Renal pelvis (tissue), 4 donors: Measurements from ENCODE around the gene PAX5. TPM values are rescaled to one million over a fixed set of nuclear protein-coding genes. Genes with fewer than 3 reads are reported as not detected.

ENCODE experiments used
- DNase-seq: peaks from one replicate; pipeline ENCODE4 v3.0.0-alpha.2; 2013
- polyA plus RNA-seq, 3 donors: library from polyadenylated mRNA; unstranded; fragments of 120-200 nt; gene quantifications; one replicate each; pipeline ENCODE4 v1.2.1, GENCODE V29; 2013; ENCODE audit not compliant: insufficient read length in 3 of 3

The PAX5 gene
- polyA plus RNA-seq, 3 donors = 0.05 to 0.27 (median 0.09) TPM

DNA sequence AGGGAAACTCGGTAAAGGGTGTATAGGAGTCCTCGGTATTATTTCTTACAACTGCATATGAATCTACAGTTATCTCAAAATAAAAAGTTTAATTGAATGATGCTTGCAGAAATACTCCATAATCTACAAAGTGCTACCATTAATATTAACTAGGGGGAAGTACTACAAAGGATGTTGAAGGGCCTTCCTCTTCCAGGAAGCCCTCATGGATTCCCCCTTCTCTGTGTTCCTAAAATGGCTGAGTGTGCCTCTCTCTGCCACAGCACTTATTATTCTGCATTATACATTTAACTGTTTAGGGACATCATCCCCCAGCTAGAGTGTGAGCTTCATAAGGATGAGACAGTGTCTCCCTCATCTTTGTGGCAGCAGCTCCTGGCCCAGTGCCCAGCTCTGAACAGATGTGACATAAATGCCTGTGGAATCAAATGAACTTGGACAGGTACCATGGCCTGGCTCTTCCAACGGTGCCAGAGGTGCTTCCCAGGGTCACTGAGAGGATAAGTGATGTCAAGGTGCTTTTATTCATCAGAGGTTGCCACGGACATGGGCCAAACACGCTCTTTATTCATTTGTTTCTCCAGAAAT lies 99.5 kb downstream of the PAX5 start:
- DNase-seq = no peak

DNA sequence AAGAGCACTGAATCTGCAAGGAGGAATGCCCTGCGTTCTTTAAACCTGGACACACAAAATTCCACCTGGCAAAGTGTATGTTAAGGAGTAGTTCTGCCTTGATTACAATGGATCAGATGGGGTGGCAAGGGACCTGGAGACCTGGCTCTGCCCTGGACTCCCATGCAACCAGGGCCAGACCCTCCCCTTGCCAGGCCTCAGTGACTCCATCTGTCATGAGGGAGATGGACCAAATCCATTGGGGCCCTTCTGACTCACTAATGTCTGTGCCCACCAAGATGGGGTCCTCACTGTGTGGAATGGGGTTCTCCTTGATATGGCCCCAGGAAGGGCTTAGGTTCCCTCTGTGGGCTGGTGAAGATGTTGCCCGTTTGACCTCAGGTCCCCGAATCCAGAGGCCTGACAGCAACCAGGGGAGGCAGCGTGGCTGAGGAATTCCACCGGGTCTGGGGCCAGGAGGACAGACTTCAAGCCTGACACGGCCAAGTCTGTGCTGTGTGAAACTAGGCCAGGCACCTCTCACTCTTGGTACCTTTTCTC lies 100.3 kb downstream of the PAX5 start:
- no peak for DNase-seq

GRCh38 chr9:36932198-36932597 lies 101.9 kb downstream of the PAX5 start:
- no peak for DNase-seq

GRCh38 chr9:36930941-36931340 lies 103.1 kb downstream of the PAX5 start:
- no peak for DNase-seq

- DNase-seq = no peak
These were observed 104.8 kb downstream of the PAX5 start for GRCh38 chr9:36929350-36929675.

DNA sequence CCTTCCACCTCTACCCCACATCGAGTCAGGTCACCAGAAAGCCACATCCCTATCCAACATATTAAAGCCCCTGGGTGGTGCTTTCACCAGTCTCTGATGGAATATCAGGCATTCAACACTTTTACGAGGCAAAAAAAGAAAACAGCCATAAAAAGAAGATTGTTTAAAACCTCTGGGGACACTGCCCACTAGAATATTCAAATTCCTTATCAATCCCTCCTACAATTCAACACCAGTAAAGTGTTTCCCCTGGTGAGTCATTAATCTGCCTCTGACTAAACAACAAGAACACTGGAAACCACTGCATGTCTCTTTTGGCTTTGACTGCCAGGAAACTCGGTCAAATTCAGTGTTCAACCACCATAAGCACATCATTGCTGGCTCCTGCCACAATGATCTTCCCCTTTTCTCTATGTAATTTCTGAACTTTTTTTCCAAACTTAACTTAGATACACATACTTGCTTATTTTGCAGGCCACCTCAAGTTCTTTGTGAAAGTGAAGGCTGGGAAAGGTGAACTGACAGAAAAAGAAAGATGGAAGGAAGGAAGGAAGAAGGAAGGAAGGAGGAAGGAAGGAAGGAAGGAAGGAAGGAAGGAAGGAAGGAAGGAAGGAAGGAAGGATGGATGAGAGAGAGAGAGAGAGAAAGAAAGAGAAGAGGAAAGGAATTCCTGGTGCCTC lies 105.3 kb downstream of the PAX5 start:
- DNase-seq = no peak

- DNase-seq = no peak
These were observed 105.9 kb downstream of the PAX5 start for GRCh38 chr9:36928210-36928609.

- no peak for DNase-seq
These were observed 109.2 kb downstream of the PAX5 start for GRCh38 chr9:36924757-36925432.

- no peak for DNase-seq
These were observed 110.0 kb downstream of the PAX5 start for GRCh38 chr9:36924071-36924470.

GRCh38 chr9:36923025-36923625 lies 110.9 kb downstream of the PAX5 start:
- DNase-seq = no peak

- no peak for DNase-seq
These were observed 111.5 kb downstream of the PAX5 start for GRCh38 chr9:36922548-36922947.

- no peak for DNase-seq
These were observed 119.9 kb downstream of the PAX5 start for GRCh38 chr9:36914212-36914577.

GRCh38 chr9:36913393-36914211 lies 120.5 kb downstream of the PAX5 start:
- DNase-seq = no peak

GRCh38 chr9:36912620-36913019 lies 121.4 kb downstream of the PAX5 start:
- DNase-seq = no peak

GRCh38 chr9:36911601-36912412 lies 122.3 kb downstream of the PAX5 start:
- DNase-seq = no peak

GRCh38 chr9:36911037-36911436 lies 123.0 kb downstream of the PAX5 start:
- DNase-seq = no peak

- DNase-seq = no peak
These were observed 127.6 kb downstream of the PAX5 start for GRCh38 chr9:36906492-36906891.

GRCh38 chr9:36905101-36906066 lies 128.7 kb downstream of the PAX5 start:
- no peak for DNase-seq

DNA sequence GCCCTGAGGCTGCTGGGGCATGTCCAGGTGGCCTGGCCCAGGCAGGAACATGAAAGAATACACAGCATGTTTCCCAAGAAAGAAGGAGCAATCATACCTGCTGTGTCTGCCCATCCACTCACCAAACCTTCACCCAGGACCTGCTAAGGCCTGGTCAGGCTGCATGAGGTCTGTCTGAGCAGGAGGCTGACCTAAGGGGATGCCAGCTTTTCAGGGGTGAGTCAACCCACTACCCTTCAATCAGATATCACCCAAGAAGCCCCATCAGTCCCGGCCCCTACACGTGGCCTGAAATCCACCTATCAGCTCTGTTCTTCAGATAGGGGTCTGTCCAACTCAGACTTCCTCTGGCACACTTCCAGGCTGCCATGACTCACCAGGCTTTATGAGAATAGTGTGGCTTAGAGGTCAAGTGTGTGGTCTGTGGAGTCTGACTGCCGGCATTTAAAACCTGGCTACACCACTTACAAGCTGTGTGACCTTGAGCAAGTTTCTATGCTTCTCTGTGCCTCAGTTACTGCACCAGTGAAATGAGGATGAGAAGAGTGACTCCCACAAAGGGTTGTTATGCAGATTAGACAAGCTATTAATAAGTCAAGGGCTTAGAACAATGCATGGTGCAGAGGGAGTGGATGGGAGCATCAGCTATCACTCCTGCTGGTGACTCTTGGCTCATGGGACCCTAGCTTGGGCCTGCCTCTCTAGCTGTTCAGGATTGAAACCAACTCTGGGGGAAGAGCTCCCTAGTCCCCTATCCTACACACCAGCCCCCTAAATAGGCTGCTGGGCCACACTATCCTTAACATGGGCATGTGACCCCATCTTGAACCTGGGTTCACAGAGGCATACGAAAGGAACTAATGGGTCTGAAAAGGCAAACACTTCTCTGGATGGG lies 130.3 kb downstream of the PAX5 start:
- DNase-seq = no peak
